PC-3 (cell line): ENCODE data around the gene GPR146. TPM values are rescaled to one million over a fixed set of nuclear protein-coding genes. Genes with fewer than 3 reads are reported as not detected.

Experiments
- ATAC-seq: fragments of 200-7000 bp; cut with Tn5 transposase; 2 replicates; pipeline ENCODE4 v1.9.1; 2020; ENCODE audit warnings: mild to moderate bottlenecking, moderate library complexity
- BruUV-seq: library from RNA; stranded (reverse); fragments of 400-500 nt; replicated peaks from 2 replicates; lab custom pipeline; 2021; lab: Mats Ljungman, UMichigan
- CTCF ChIA-PET: fragments of 300-600 bp; sonication (Branson Sonifier 250); formaldehyde crosslinking; loops from one replicate; lab custom pipeline; 2022; ENCODE audit warnings: antibody characterized with exemption; lab: Charles Lee
- POLR2A ChIA-PET: fragments of 300-600 bp; sonication (Branson Sonifier 250); formaldehyde crosslinking; loops from one replicate; lab custom pipeline; 2022; ENCODE audit warnings: antibody characterized with exemption; ENCODE audit not compliant: unreplicated experiment; lab: Charles Lee
- DNase-seq: peaks from one replicate; pipeline ENCODE4 v3.0.0-alpha.2; 2015
- H2AFZ ChIP-seq: fragments of 300-600 bp; sonication (generic); 2 replicates; pipeline ENCODE4 v1.6.0; 2016; ENCODE audit warnings: antibody characterized with exemption, low read length
- H3F3A ChIP-seq: fragments of 300-600 bp; sonication (generic); one replicate; pipeline ENCODE4 v1.6.0; 2017; ENCODE audit warnings: antibody characterized with exemption, low read length, control low read depth, mild to moderate bottlenecking; ENCODE audit not compliant: unreplicated experiment
- H3K27ac ChIP-seq: fragments of 300-600 bp; sonication (generic); 2 replicates; pipeline ENCODE4 v1.5.1; 2016; ENCODE audit warnings: mild to moderate bottlenecking, low read length
- H3K27me3 ChIP-seq: fragments of 300-600 bp; sonication (generic); 2 replicates; pipeline ENCODE4 v1.6.1; 2016; ENCODE audit warnings: low read length, mixed read lengths
- H3K36me3 ChIP-seq: fragments of 300-600 bp; sonication (generic); 2 replicates; pipeline ENCODE4 v1.6.1; 2016; ENCODE audit warnings: low read depth, mixed run types, low read length, mixed read lengths
- H3K4me1 ChIP-seq: fragments of 300-600 bp; sonication (generic); 2 replicates; pipeline ENCODE4 v1.5.1; 2016; ENCODE audit warnings: low read length; ENCODE audit not compliant: insufficient read depth
- H3K4me2 ChIP-seq: fragments of 300-600 bp; sonication (generic); 2 replicates; pipeline ENCODE4 v1.6.0; 2016; ENCODE audit warnings: low read length
- H3K4me3 ChIP-seq: fragments of 300-600 bp; sonication (generic); 2 replicates; pipeline ENCODE4 v1.5.1; 2016; ENCODE audit warnings: mild to moderate bottlenecking, low read length, mixed read lengths
- H3K79me2 ChIP-seq: fragments of 300-600 bp; sonication (generic); 2 replicates; pipeline ENCODE4 v1.6.1; 2017; ENCODE audit warnings: low read length, mixed read lengths
- H3K9ac ChIP-seq: fragments of 300-600 bp; sonication (generic); 2 replicates; pipeline ENCODE4 v1.6.0; 2016; ENCODE audit warnings: mild to moderate bottlenecking, low read length
- H3K9me2 ChIP-seq: fragments of 300-600 bp; sonication (generic); replicated peaks from 2 replicates; pipeline ENCODE4 v1.6.1; 2016; ENCODE audit warnings: mixed run types, low read length, mixed read lengths
- H3K9me3 ChIP-seq: fragments of 300-600 bp; sonication (generic); 2 replicates; pipeline ENCODE4 v1.6.1; 2016; ENCODE audit warnings: low read length, mixed read lengths
- H4K20me1 ChIP-seq: fragments of 300-600 bp; sonication (generic); 2 replicates; pipeline ENCODE4 v1.6.1; 2016; ENCODE audit warnings: low read length, mixed read lengths
- EZH2 ChIP-seq: fragments of 300-600 bp; sonication (generic); IDR thresholded peaks from one replicate; pipeline ENCODE4 v1.6.1; 2017; ENCODE audit warnings: antibody characterized with exemption, mild to moderate bottlenecking, low read length; ENCODE audit not compliant: unreplicated experiment
- EZH2phosphoT487 ChIP-seq: fragments of 300-600 bp; sonication (generic); IDR thresholded peaks from 2 replicates; pipeline ENCODE4 v1.6.1; 2018; ENCODE audit warnings: mild to moderate bottlenecking, antibody characterized with exemption, low read length, borderline replicate concordance
- intact Hi-C: fragments of 100-400 bp; cut with micrococcal nuclease; formaldehyde crosslinking; loops from 2 replicates; pipeline ENCODE4 v1.9.0; 2023
- total RNA-seq: library from RNA; depleted of rRNA; stranded (reverse); fragments of >200 nt; gene quantifications from 2 replicates; pipeline ENCODE4 v1.2.3, GENCODE V29; 2014
- TF ChIP-seq, protein P1 (sequence below): fragments of 300-600 bp; sonication (generic); conservative IDR thresholded peaks from 2 replicates; pipeline ENCODE4 v1.5.1; 2017; ENCODE audit warnings: antibody characterized with exemption, low read depth, mild to moderate bottlenecking, low read length

GPR146 gene
- total RNA-seq, 1 experiment from 2014 or later = 2.7 TPM

- no peaks in the 10 kb centered on the region for H3K36me3 ChIP-seq
- ChIA-PET POLR2A (no interaction called here), CTCF (no interaction called here)
- BruUV-seq = no TSS peak
- no peaks in the 10 kb centered on the region for H4K20me1 ChIP-seq
- no peaks in the 10 kb centered on the region for H3K9me3 ChIP-seq
- intact Hi-C loops = no loop called here
- H3K9me2 ChIP-seq = no peaks in the 10 kb centered on the region
- no peak for ATAC-seq
- H3K4me2 ChIP-seq = no peak overlapping the region
- no peaks in the 10 kb centered on the region for H3K27me3 ChIP-seq
- DNase-seq = no peak
- no peak overlapping the region for H3K4me3 ChIP-seq
- no peak overlapping the region for H3K9ac ChIP-seq
- H3K27ac ChIP-seq = no peak overlapping the region
- no peaks in the 10 kb centered on the region for H3F3A ChIP-seq
- H2AFZ ChIP-seq = no peak overlapping the region
- no peaks in the 10 kb centered on the region for H3K4me1 ChIP-seq
- no peaks in the 10 kb centered on the region for H3K79me2 ChIP-seq
- TF ChIP-seq, protein P1, sequence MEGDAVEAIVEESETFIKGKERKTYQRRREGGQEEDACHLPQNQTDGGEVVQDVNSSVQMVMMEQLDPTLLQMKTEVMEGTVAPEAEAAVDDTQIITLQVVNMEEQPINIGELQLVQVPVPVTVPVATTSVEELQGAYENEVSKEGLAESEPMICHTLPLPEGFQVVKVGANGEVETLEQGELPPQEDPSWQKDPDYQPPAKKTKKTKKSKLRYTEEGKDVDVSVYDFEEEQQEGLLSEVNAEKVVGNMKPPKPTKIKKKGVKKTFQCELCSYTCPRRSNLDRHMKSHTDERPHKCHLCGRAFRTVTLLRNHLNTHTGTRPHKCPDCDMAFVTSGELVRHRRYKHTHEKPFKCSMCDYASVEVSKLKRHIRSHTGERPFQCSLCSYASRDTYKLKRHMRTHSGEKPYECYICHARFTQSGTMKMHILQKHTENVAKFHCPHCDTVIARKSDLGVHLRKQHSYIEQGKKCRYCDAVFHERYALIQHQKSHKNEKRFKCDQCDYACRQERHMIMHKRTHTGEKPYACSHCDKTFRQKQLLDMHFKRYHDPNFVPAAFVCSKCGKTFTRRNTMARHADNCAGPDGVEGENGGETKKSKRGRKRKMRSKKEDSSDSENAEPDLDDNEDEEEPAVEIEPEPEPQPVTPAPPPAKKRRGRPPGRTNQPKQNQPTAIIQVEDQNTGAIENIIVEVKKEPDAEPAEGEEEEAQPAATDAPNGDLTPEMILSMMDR = no peak
- TF ChIP-seq EZH2phosphoT487 (no peak), EZH2 (no peak)
Measured at GRCh38 chr7:1012716-1013095, 31.6 kb upstream of the GPR146 start.

DNA sequence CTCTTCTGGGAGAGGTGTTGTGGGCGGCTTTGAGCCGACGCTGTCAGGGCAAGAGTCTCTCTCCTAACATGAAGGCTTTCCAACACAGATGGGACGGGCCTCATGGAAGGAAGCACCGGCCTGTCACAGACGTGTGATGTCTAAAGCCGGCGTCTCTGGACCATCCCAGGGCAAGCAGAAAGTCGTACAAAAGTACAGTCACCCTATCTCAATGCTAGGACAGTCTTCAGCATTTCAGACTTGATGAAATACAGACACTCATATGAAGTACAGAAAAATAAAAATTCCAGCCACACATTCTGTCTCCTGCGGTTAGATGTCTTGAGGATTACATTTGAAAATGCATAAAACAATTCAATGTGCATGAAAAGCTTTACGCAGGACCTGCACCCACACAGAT, 30.8 kb upstream of the GPR146 start:
- ChIA-PET CTCF (no interaction called here), POLR2A (no interaction called here)
- intact Hi-C loops = no loop called here

DNA sequence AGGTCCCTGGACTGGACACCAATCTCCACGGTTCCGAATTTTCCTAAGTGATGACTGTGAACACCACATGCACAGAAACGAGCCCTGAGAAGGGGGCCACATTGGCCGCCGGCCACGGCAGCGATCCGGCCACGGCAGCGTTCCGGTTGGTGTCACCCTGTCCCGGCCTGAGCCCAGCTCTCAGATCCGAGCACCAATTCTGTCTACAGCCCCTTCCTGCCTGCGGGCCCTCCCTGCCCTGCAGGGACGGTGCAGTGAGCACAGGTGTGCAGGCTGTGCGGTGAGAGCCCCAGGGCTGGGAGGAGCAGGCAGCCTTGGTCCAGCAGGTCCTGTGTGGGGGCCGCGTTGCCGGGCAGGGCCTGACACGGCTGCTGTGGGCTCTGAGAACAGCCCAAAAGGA, 29.7 kb upstream of the GPR146 start:
- Histone ChIP-seq H4K20me1 (no peaks in the 10 kb centered on the region), H3K4me3 (no peak overlapping the region), H3K27me3 (no peaks in the 10 kb centered on the region), H2AFZ (no peak overlapping the region), H3K9me2 (no peaks in the 10 kb centered on the region), H3F3A (no peaks in the 10 kb centered on the region), H3K4me1 (no peaks in the 10 kb centered on the region), H3K79me2 (no peaks in the 10 kb centered on the region), H3K36me3 (no peaks in the 10 kb centered on the region), H3K9me3 (no peaks in the 10 kb centered on the region), H3K9ac (no peak overlapping the region), H3K27ac (no peak overlapping the region), H3K4me2 (no peak overlapping the region)
- BruUV-seq = no TSS peak
- intact Hi-C loops = no loop called here
- DNase-seq (no peak), ATAC-seq (no peak)
- POLR2A ChIA-PET = no interaction called here
- CTCF ChIA-PET = no interaction called here
- TF ChIP-seq EZH2phosphoT487 (no peak), EZH2 (no peak)
- TF ChIP-seq, protein P1 = no peak

More for the DNA sequence above, 30.8 kb upstream of the GPR146 start:
- Histone ChIP-seq H3K9ac (no peak overlapping the region), H2AFZ (no peak overlapping the region), H3K9me2 (no peaks in the 10 kb centered on the region), H4K20me1 (no peaks in the 10 kb centered on the region), H3K27me3 (no peaks in the 10 kb centered on the region), H3K4me1 (no peaks in the 10 kb centered on the region), H3F3A (no peaks in the 10 kb centered on the region), H3K36me3 (no peaks in the 10 kb centered on the region), H3K9me3 (no peaks in the 10 kb centered on the region), H3K4me2 (no peak overlapping the region), H3K4me3 (no peak overlapping the region), H3K79me2 (no peaks in the 10 kb centered on the region), H3K27ac (no peak overlapping the region)
- BruUV-seq = no TSS peak
- no peak for ATAC-seq
- no peak for DNase-seq
- TF ChIP-seq EZH2phosphoT487 = no peak
